GM21526 (cell line): Measurements from ENCODE around the gene VGLL4.
"Not testable (repeated sequence)": the region's sequence is repeated elsewhere in the genome, so short reads cannot be mapped to it uniquely, and the experiment has no call there.

ENCODE experiments used
- ATAC-seq: cut with Tn5 transposase; IDR thresholded peaks from one replicate; pipeline ENCODE4 v1.9.1; 2021; ENCODE audit warnings: moderate library complexity; ENCODE audit not compliant: unreplicated experiment, low FRiP score

VGLL4 gene

DNA sequence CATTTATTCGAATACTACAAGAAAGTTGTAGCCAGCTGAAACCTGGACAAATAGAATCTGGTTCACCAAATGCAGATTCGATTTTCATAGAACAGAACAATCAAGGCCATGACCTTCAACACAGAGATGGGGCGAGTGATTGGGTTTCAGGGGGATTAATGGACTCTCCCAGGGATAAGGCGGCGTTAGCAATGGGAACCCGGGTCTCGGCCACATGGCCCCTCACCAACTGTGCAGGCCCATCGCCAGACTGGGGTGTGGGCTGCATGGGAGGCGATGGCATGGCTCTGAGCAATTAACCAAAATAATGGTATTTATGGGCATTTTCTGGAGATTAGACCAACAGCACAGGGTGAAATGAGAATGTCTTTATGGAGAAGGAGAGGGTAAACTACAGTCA lies 34.2 kb downstream of the VGLL4 start:
- no peak for ATAC-seq

GRCh38 chr3:11607816-11608215 lies 35.9 kb downstream of the VGLL4 start:
- ATAC-seq: no peak

- ATAC-seq: no peak
Measured at GRCh38 chr3:11606865-11607440, 36.8 kb downstream of the VGLL4 start.

DNA sequence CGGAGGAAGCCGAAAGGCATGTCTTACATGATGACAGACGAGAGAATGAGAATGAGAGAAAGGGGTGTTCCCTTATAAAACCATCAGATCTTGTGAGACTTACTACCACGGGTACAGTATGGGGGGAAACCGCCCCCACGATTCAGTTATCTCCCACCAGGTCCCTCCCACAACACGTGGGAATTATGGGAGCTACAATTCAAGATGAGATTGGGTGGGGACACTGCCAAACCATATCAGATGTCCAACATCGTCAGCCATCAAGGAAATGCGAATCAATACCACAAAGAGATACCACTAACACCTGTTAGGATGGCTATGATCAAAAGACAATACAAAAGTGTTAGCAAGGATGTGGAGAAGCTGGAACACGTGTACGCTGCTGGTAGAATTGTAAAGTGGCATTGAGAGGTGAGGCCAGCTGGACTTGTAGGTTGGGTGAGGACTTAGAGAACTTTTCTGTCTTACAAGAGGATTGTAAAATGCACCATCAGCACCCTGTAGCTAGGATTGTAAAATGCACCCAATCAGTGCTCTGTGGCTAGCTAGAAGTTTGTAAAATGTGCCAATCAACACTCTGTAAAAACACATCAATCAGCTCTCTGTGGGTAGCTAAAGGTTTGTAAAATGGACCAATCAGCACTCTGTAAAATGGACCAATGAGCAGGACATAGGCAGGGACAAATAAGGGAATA lies 37.5 kb downstream of the VGLL4 start:
- no peak for ATAC-seq

GRCh38 chr3:11605398-11605797 lies 38.3 kb downstream of the VGLL4 start:
- no peak for ATAC-seq

- no peak for ATAC-seq
Measured at GRCh38 chr3:11604139-11604892, 39.4 kb downstream of the VGLL4 start.

GRCh38 chr3:11603628-11604027 lies 40.1 kb downstream of the VGLL4 start:
- ATAC-seq: no peak

- ATAC-seq: no peak
Measured at GRCh38 chr3:11602886-11603527, 40.7 kb downstream of the VGLL4 start.

- ATAC-seq: no peak
Measured at GRCh38 chr3:11602239-11602840, 41.4 kb downstream of the VGLL4 start.

- ATAC-seq: peak; percentile 92
Measured at GRCh38 chr3:11601446-11602238, 42.1 kb downstream of the VGLL4 start.

- ATAC-seq: no peak
Measured at GRCh38 chr3:11600501-11601282, 43.0 kb downstream of the VGLL4 start.

DNA sequence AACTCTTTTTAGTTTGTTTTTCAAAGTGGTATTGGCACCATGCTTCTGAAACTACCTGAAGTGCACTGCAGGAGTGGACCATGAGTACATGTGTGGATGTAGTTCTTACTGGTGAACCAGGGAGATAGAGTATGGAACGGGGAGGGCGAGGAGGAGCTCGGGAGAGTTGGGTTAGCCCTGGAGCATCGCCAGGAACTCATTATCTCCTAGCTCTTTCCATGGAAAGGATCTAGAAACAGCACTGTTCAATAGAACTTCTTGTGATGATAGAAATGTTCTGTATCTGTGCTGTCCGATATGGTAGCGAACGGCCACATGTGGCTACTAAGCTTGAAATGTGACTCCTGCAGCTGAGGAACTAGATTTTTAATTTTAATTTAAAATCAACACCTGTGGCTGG lies 47.3 kb downstream of the VGLL4 start:
- ATAC-seq: no peak

DNA sequence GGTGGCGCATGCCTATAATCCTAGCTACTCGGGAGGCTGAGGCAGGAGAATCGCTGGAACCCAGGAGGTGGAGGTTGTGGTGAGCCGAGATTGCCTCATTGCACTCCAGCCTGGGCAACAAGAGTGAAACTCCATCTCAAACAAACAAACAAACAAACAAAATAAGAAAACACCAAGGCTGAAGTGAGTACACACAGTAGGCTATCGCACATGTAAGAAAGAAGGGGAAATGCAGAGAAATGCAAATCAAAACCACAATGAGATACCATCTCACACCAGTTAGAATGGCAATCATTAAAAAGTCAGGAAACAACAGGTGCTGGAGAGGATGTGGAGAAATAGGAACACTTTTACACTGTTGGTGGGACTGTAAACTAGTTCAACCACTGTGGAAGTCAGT lies 48.7 kb downstream of the VGLL4 start:
- ATAC-seq: not testable (repeated sequence)

DNA sequence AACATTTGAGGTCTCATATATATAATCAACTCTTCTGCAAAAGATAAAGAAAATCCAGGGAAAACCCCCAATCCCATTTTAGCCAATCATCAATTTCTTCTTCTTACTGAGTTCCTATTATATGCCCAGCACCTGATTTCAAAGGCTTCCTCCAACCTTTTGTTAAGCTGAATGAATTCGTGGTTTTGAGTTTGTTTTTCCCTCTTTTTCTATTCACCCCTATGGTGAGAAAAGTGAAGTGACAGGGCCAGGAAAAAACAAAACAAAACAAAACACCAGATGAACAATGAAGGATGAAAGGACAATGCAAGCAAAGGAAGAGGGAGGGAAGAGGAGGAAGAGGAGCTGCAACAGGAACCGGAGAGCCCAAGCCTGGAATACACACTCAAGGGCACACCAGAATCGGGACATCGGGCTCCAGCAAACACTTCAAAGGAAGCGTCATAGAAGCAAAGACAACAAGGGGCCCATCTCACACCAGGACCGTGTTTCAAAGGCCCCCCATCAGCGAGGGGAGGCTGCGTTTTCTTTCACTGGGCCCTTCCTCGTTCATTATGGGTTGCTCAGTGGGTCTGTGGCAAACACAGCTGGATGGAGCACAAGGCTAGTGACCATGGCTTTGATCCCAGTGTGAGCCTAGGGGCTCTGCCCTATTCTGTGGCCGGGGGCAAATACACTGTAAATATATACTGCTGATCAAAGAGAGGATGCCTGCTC lies 50.2 kb downstream of the VGLL4 start:
- ATAC-seq: no peak

GRCh38 chr3:11592445-11593298 lies 51.0 kb downstream of the VGLL4 start:
- ATAC-seq: no peak

DNA sequence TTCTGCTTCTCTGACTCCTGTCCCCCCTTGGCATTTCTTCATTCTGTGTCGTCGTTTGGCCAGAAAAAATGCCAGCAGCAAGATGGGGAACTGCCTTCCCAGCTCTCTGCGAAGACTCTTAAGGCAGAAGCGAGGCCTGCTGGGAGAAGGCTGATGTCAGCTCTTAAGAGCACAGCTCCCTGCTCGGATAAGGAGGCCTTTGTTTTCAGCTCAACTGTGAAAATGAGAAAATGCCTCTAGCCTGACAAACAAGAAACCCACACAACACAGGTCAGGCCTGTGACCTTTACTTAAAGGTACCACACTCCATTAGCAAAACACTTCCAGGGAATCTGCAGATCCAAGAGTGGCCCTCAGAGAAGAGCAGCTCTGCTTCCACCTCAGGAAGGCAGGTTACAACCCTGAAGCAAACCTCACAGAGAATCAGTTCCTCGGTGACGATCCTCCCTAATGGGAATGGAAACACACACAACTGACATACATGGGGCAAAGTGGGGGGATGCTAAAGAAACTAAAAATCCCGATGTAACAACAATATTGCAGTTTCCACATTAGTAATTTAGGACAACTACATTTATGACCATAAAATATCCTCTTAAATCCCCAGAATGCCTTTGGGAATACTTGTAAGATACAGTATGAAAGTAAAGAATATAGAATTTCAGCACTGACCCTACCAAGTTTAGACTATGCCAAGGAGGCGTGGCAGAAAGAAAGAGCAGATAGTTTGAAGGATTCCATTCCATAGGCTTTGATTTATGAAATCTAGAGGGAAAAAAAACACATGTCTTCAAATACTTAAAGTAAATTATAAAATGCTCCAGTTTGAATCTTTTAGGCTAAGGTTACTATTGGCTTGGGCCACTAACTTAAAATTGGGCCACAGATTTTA lies 52.1 kb downstream of the VGLL4 start:
- ATAC-seq: no peak

- no peak for ATAC-seq
Measured at GRCh38 chr3:11591002-11591355, 52.7 kb downstream of the VGLL4 start.
